Measurements from ENCODE around the gene C6orf132.

The C6orf132 gene

GRCh38 chr6:42075159-42075838 is 67.1 kb downstream of the C6orf132 start:
- peak; percentile 57 for DNase-seq (ENCODE audit: low spot score)

GRCh38 chr6:42073287-42073686 is 69.1 kb downstream of the C6orf132 start:
- no peak for DNase-seq (ENCODE audit: low spot score)

- no peak for DNase-seq (ENCODE audit: low spot score)
These were observed 70.4 kb downstream of the C6orf132 start for GRCh38 chr6:42071881-42072583.

GRCh38 chr6:42068872-42069522 is 73.4 kb downstream of the C6orf132 start:
- DNase-seq (ENCODE audit: low spot score), result no peak

GRCh38 chr6:42068173-42068572 is 74.2 kb downstream of the C6orf132 start:
- no peak for DNase-seq (ENCODE audit: low spot score)

GRCh38 chr6:42066156-42066675 is 76.2 kb downstream of the C6orf132 start:
- DNase-seq (ENCODE audit: low spot score), result no peak

GRCh38 chr6:42059743-42060142 is 82.7 kb downstream of the C6orf132 start:
- no peak for DNase-seq (ENCODE audit: low spot score)

GRCh38 chr6:42053601-42054000 is 88.8 kb downstream of the C6orf132 start:
- DNase-seq (ENCODE audit: low spot score), result no peak

- DNase-seq (ENCODE audit: low spot score), result no peak
These were observed 91.2 kb downstream of the C6orf132 start for GRCh38 chr6:42051268-42051653.

Data from activated CD4-positive, alpha-beta T cell treated with anti-CD3 and anti-CD28 coated beads, Interleukin-2, Interleukin-4, amounts not matched to agents 100 ng/mL and 50 ng/mL, durations not matched to agents 16 hours and 8 hours (primary cell).